Smooth muscle cell (in vitro differentiated cells): ENCODE results near the gene SWAP70. TPM values are rescaled to one million over a fixed set of nuclear protein-coding genes. Genes with fewer than 3 reads are reported as not detected.
A peak's percentile ranks its signal among the peaks of the same experiment; 100 is the strongest.

Source experiments
- DNase-seq: peaks from one replicate; lab custom pipeline; 2025; ENCODE audit not compliant: unreplicated experiment; lab: John Stamatoyannopoulos, UW
- H2AFZ ChIP-seq: fragments of 200-600 bp; sonication (generic); 2 replicates; pipeline ENCODE4 v1.6.0; 2016; ENCODE audit warnings: antibody characterized with exemption, low read depth, mild to moderate bottlenecking
- H3F3A ChIP-seq: fragments of 200-600 bp; sonication (generic); 2 replicates; pipeline ENCODE4 v1.6.0; 2017; ENCODE audit warnings: antibody characterized with exemption, low read depth
- H3K27ac ChIP-seq: fragments of 200-600 bp; sonication (generic); 2 replicates; pipeline ENCODE4 v1.5.1; 2016; ENCODE audit warnings: low read depth, mild to moderate bottlenecking
- H3K27me3 ChIP-seq: fragments of 200-600 bp; sonication (generic); 2 replicates; pipeline ENCODE4 v1.6.1; 2016; ENCODE audit warnings: low read depth, mild to moderate bottlenecking
- H3K36me3 ChIP-seq: fragments of 200-600 bp; sonication (generic); 2 replicates; pipeline ENCODE4 v1.5.1; 2016; ENCODE audit warnings: low read depth
- H3K4me1 ChIP-seq: fragments of 200-600 bp; sonication (generic); 2 replicates; pipeline ENCODE4 v1.5.1; 2016; ENCODE audit warnings: low read depth
- H3K4me2 ChIP-seq: fragments of 200-600 bp; sonication (generic); 2 replicates; pipeline ENCODE4 v1.6.0; 2016; ENCODE audit warnings: mild to moderate bottlenecking
- H3K4me3 ChIP-seq: fragments of 200-600 bp; sonication (generic); 2 replicates; pipeline ENCODE4 v1.5.1; 2016; ENCODE audit warnings: mild to moderate bottlenecking
- H3K79me2 ChIP-seq: fragments of 200-600 bp; sonication (generic); 2 replicates; pipeline ENCODE4 v1.6.0; 2016; ENCODE audit warnings: low read depth, mild to moderate bottlenecking
- H3K9ac ChIP-seq: fragments of 200-600 bp; sonication (generic); 2 replicates; pipeline ENCODE4 v1.6.0; 2016; ENCODE audit warnings: low read depth
- H3K9me3 ChIP-seq: fragments of 200-600 bp; sonication (generic); replicated peaks from 2 replicates; pipeline ENCODE4 v1.5.1; 2016; ENCODE audit warnings: low read depth
- H4K20me1 ChIP-seq: fragments of 200-600 bp; sonication (generic); 2 replicates; pipeline ENCODE4 v1.6.0; 2016; ENCODE audit warnings: low read depth
- WGBS: methylation state at CpG from one replicate; pipeline ENCODE4 v1.1.7; 2016; ENCODE audit warnings: low lambda C conversion rate; 5-methylcytosine and 5-hydroxymethylcytosine counted together
- polyA plus RNA-seq: library from polyadenylated mRNA; unstranded; fragments of >200 nt; fragmentation: Nextera tagmentation; extraction: Ambion mirVana; gene quantifications from 2 replicates; pipeline ENCODE4 v1.2.1, GENCODE V29; 2016
- total RNA-seq: library from RNA; depleted of rRNA; stranded (reverse); fragments of >200 nt; gene quantifications from 2 replicates; pipeline ENCODE4 v1.2.3, GENCODE V29; 2014
- TF ChIP-seq, protein P1 (sequence below): fragments of 200-600 bp; sonication (generic); IDR thresholded peaks from 2 replicates; pipeline ENCODE4 v1.5.1; 2017; ENCODE audit warnings: borderline replicate concordance, mild to moderate bottlenecking, antibody characterized with exemption; ENCODE audit not compliant: insufficient read depth, poor library complexity, severe bottlenecking

SWAP70 gene
- total and polyA plus RNA-seq, 2 experiments from 2014 or later = 15.4 to 17.8 TPM

GRCh38 chr11:9765320-9766101 lies 101.6 kb downstream of the SWAP70 start:
- Histone ChIP-seq H3K27me3 (no peaks in the 10 kb centered on the region), H3K4me3 (no peak overlapping the region), H4K20me1 (no peaks in the 10 kb centered on the region), H3K4me1 (peaks cover 12% of the 10 kb centered on the region), H3K27ac (peak overlapping the region; percentile 89), H3K9me3 (no peaks in the 10 kb centered on the region), H3K79me2 (no peaks in the 10 kb centered on the region), H3K9ac (peak overlapping the region; percentile 17), H3F3A (peaks cover 9% of the 10 kb centered on the region), H2AFZ (no peak overlapping the region), H3K36me3 (no peaks in the 10 kb centered on the region), H3K4me2 (peak overlapping the region; percentile 59)
- DNase-seq = no peak
- TF ChIP-seq, protein P1, sequence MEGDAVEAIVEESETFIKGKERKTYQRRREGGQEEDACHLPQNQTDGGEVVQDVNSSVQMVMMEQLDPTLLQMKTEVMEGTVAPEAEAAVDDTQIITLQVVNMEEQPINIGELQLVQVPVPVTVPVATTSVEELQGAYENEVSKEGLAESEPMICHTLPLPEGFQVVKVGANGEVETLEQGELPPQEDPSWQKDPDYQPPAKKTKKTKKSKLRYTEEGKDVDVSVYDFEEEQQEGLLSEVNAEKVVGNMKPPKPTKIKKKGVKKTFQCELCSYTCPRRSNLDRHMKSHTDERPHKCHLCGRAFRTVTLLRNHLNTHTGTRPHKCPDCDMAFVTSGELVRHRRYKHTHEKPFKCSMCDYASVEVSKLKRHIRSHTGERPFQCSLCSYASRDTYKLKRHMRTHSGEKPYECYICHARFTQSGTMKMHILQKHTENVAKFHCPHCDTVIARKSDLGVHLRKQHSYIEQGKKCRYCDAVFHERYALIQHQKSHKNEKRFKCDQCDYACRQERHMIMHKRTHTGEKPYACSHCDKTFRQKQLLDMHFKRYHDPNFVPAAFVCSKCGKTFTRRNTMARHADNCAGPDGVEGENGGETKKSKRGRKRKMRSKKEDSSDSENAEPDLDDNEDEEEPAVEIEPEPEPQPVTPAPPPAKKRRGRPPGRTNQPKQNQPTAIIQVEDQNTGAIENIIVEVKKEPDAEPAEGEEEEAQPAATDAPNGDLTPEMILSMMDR = no peak
- WGBS = 12% methylated on average over 5 of the region's 5 CpGs

GRCh38 chr11:9769621-9770020 lies 105.7 kb downstream of the SWAP70 start:
- no peak overlapping the region for H3K4me3 ChIP-seq
- no peak overlapping the region for H3K27ac ChIP-seq
- H3K9me3 ChIP-seq = no peaks in the 10 kb centered on the region
- no peaks in the 10 kb centered on the region for H3K79me2 ChIP-seq
- H3K4me1 ChIP-seq = peaks cover 12% of the 10 kb centered on the region
- H3F3A ChIP-seq = peaks cover 9% of the 10 kb centered on the region
- WGBS = 94% methylated on average over 4 of the region's 4 CpGs
- H3K9ac ChIP-seq = no peak overlapping the region
- no peak overlapping the region for H2AFZ ChIP-seq
- H3K27me3 ChIP-seq = no peaks in the 10 kb centered on the region
- TF ChIP-seq, protein P1 = no peak
- H3K36me3 ChIP-seq = no peaks in the 10 kb centered on the region
- no peak for DNase-seq
- no peaks in the 10 kb centered on the region for H4K20me1 ChIP-seq
- no peak overlapping the region for H3K4me2 ChIP-seq

DNA sequence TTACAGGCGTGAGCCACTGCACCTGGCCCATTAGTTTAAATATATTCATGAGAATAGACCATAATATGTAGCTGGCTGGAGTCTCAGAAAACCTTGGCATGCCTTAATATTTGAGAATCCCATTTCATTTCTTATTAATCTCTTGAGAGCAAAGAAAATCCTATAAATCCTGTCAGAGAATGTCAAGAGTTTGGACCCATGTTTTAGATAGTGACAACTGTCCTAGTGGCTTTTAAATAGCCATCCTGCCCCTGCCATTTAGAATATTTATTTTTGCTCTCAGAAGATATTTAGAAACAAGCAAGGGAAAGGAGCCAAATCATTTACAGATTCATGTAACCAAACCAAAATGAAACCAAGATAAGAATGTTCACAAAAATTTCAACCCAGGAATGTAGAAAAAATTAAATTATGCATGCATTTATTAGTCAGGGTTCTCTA lies 107.2 kb downstream of the SWAP70 start:
- Histone ChIP-seq H3K4me2 (no peak overlapping the region), H3K79me2 (no peaks in the 10 kb centered on the region), H3K27ac (no peak overlapping the region), H3K4me1 (peaks cover 12% of the 10 kb centered on the region), H3K9me3 (no peaks in the 10 kb centered on the region), H3K4me3 (no peak overlapping the region), H3F3A (peaks cover 5% of the 10 kb centered on the region), H3K27me3 (no peaks in the 10 kb centered on the region), H2AFZ (no peak overlapping the region), H3K36me3 (no peaks in the 10 kb centered on the region), H3K9ac (no peak overlapping the region), H4K20me1 (no peaks in the 10 kb centered on the region)
- TF ChIP-seq, protein P1 = no peak
- WGBS = 100% methylated on average over 1 of the region's 1 CpG
- DNase-seq = no peak

GRCh38 chr11:9772218-9772617 lies 108.3 kb downstream of the SWAP70 start:
- Histone ChIP-seq H3K4me1 (peaks cover 14% of the 10 kb centered on the region), H3K36me3 (no peaks in the 10 kb centered on the region), H3K9me3 (no peaks in the 10 kb centered on the region), H3K4me3 (no peak overlapping the region), H4K20me1 (no peaks in the 10 kb centered on the region), H3F3A (peaks cover 5% of the 10 kb centered on the region), H3K79me2 (no peaks in the 10 kb centered on the region), H3K27me3 (no peaks in the 10 kb centered on the region), H2AFZ (no peak overlapping the region), H3K4me2 (no peak overlapping the region), H3K27ac (no peak overlapping the region), H3K9ac (no peak overlapping the region)
- 96% methylated on average over 4 of the region's 4 CpGs for WGBS
- TF ChIP-seq, protein P1 = no peak
- DNase-seq = no peak
